HCT116 (cell line): ENCODE data around the gene SLC38A8.

Experiments used
- ATF3 ChIP-seq: IDR thresholded peaks from 2 replicates; pipeline ENCODE4 v1.6.1; 2012
- CBX3 ChIP-seq: IDR thresholded peaks from 2 replicates; pipeline ENCODE4 v1.6.1; 2012; ENCODE audit warnings: low read depth
- EZH2 ChIP-seq: fragments of 200-600 bp; sonication (generic); IDR thresholded peaks from 2 replicates; pipeline ENCODE4 v1.6.1; 2017; ENCODE audit warnings: antibody characterized with exemption, mixed run types
- JUND ChIP-seq: IDR thresholded peaks from 2 replicates; pipeline ENCODE4 v1.6.1; 2012
- RAD21 ChIP-seq: IDR thresholded peaks from 2 replicates; pipeline ENCODE4 v1.6.1; 2012; ENCODE audit warnings: low read depth, mild to moderate bottlenecking
- SIN3A ChIP-seq: IDR thresholded peaks from 2 replicates; pipeline ENCODE4 v1.6.1; 2012; ENCODE audit warnings: low read depth
- ZFX ChIP-seq: fragments of 450-650 bp; IDR thresholded peaks from 2 replicates; pipeline ENCODE4 v1.6.1; 2017
- TF ChIP-seq, protein P1 (sequence below), 3 experiments: fragments of 200-600 bp in 1 of 3; sonication (generic) in 1 of 3; IDR thresholded peaks in 2 of 3; conservative IDR thresholded peaks in 1 of 3; 2 replicates each; pipeline ENCODE4 v1.5.1; 2012 to 2017; ENCODE audit warnings: low read depth in 2 of 3, low read length in 2 of 3, antibody characterized with exemption in 1 of 3, borderline replicate concordance in 1 of 3, control low read depth in 1 of 3, mild to moderate bottlenecking in 1 of 3, mixed read lengths in 1 of 3, mixed run types in 1 of 3, moderate library complexity in 1 of 3; ENCODE audit not compliant: insufficient read depth in 1 of 3

GRCh38 chr16:84067640-84068039 is 25.0 kb upstream of the SLC38A8 start:
- TF ChIP-seq, protein P1, sequence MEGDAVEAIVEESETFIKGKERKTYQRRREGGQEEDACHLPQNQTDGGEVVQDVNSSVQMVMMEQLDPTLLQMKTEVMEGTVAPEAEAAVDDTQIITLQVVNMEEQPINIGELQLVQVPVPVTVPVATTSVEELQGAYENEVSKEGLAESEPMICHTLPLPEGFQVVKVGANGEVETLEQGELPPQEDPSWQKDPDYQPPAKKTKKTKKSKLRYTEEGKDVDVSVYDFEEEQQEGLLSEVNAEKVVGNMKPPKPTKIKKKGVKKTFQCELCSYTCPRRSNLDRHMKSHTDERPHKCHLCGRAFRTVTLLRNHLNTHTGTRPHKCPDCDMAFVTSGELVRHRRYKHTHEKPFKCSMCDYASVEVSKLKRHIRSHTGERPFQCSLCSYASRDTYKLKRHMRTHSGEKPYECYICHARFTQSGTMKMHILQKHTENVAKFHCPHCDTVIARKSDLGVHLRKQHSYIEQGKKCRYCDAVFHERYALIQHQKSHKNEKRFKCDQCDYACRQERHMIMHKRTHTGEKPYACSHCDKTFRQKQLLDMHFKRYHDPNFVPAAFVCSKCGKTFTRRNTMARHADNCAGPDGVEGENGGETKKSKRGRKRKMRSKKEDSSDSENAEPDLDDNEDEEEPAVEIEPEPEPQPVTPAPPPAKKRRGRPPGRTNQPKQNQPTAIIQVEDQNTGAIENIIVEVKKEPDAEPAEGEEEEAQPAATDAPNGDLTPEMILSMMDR (IDR thresholded peaks at IDR 0.05 in 2 of 3, conservative IDR thresholded peaks at IDR 0.05 in 1 of 3; ENCODE audit: borderline replicate concordance in 1 of 3, insufficient read depth in 1 of 3, low read depth in 2 of 3, low read length in 2 of 3), result no peak
- TF ChIP-seq ZFX, result no peak
- TF ChIP-seq RAD21, result no peak
- TF ChIP-seq ATF3, result no peak
- TF ChIP-seq EZH2, result no peak
- no peak for TF ChIP-seq CBX3
- no peak for TF ChIP-seq SIN3A
- TF ChIP-seq JUND, result no peak
